Suprapubic skin (tissue), 4 donors: ENCODE measurements around the gene ANKRD17.

ENCODE experiments used
- POLR2A ChIP-seq, 2 donors: fragments of 450-650 bp; IDR thresholded peaks; one replicate each; pipeline ENCODE4 v1.6.1; 2017; ENCODE audit warnings: antibody characterized with exemption in 2 of 2, mild to moderate bottlenecking in 2 of 2, moderate library complexity in 2 of 2
- POLR2AphosphoS5 ChIP-seq, 3 donors: sonication (generic); formaldehyde crosslinking; IDR thresholded peaks; one replicate each; pipeline ENCODE4 v1.6.1; 2017; ENCODE audit warnings: antibody characterized with exemption in 3 of 3
- TF ChIP-seq, protein P1 (sequence below), 2 donors: fragments of 200-600 bp in 1 of 2; fragments of 450-650 bp in 1 of 2; sonication (generic) in 1 of 2; IDR thresholded peaks; one replicate each; pipeline ENCODE4 v1.5.1; 2016 to 2019; ENCODE audit warnings: antibody characterized with exemption in 2 of 2, mild to moderate bottlenecking in 1 of 2, moderate library complexity in 1 of 2

DNA sequence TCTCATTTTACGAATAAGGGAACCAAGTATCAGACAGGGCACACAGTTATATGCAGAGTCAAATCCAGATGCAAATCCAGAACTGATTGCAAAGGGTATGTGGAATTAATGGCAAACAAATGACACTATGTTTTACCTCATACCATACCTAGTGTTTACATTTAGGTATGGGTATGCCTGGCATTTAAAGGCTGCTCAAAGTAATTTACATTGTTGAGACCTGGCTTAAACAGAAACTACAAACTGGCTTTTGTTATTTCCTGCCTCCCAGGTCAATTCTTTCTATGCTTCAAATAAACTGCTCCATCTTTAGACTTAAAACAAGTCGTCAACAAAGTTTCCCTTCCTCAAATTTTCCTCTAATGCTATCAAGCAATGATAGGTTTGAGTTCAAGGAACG is 33.7 kb downstream of the ANKRD17 start:
- TF ChIP-seq, protein P1, sequence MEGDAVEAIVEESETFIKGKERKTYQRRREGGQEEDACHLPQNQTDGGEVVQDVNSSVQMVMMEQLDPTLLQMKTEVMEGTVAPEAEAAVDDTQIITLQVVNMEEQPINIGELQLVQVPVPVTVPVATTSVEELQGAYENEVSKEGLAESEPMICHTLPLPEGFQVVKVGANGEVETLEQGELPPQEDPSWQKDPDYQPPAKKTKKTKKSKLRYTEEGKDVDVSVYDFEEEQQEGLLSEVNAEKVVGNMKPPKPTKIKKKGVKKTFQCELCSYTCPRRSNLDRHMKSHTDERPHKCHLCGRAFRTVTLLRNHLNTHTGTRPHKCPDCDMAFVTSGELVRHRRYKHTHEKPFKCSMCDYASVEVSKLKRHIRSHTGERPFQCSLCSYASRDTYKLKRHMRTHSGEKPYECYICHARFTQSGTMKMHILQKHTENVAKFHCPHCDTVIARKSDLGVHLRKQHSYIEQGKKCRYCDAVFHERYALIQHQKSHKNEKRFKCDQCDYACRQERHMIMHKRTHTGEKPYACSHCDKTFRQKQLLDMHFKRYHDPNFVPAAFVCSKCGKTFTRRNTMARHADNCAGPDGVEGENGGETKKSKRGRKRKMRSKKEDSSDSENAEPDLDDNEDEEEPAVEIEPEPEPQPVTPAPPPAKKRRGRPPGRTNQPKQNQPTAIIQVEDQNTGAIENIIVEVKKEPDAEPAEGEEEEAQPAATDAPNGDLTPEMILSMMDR (IDR thresholded peaks at IDR 0.05), result no peak
- TF ChIP-seq POLR2A (IDR thresholded peaks at IDR 0.05), result no peak
- TF ChIP-seq POLR2AphosphoS5 (IDR thresholded peaks at IDR 0.05), result no peak
